HepG2 (cell line): Measurements from ENCODE around the gene XPNPEP2. TPM values are rescaled to one million over a fixed set of nuclear protein-coding genes. Genes with fewer than 3 reads are reported as not detected.

ENCODE experiments used
- ATAC-seq: fragments of 200-7000 bp; cut with Tn5 transposase; 3 replicates; pipeline ENCODE4 v1.9.1; 2020; ENCODE audit warnings: mild to moderate bottlenecking, moderate library complexity
- BruUV-seq: library from RNA; stranded (reverse); fragments of 400-500 nt; replicated peaks from 2 replicates; lab custom pipeline; 2021; lab: Mats Ljungman, UMichigan
- CTCF ChIA-PET: fragments of 300-600 bp; formaldehyde crosslinking; extraction: SDS; loops from one replicate; lab custom pipeline; 2021; ENCODE audit warnings: low total read pairs, inconsistent platforms, low intra/inter-chr PET ratio; lab: Yijun Ruan, JAX
- POLR2A ChIA-PET: fragments of 350-600 bp; sonication (Branson Sonifier 250); formaldehyde crosslinking; loops from one replicate; lab custom pipeline; 2020; ENCODE audit warnings: antibody characterized with exemption, inconsistent platforms; lab: Yijun Ruan, JAX
- DNase-seq: peaks from one replicate; pipeline ENCODE4 v3.0.0-alpha.2; 2015; ENCODE audit warnings: low spot score
- FAIRE-seq: peaks from 3 replicates; lab custom pipeline; 2011; peaks lifted over from hg19 to GRCh38; lab: Jason Lieb, UNC
- H2AFZ ChIP-seq: one replicate; pipeline ENCODE4 v1.6.1; 2011; ENCODE audit warnings: low read length, inconsistent platforms
- H3K27ac ChIP-seq: fragments of 300-600 bp; 3 replicates; pipeline ENCODE4 v1.8.0; 2011; ENCODE audit warnings: mixed run types, mild to moderate bottlenecking, mixed read lengths, low read length, inconsistent platforms; ENCODE audit not compliant: insufficient read depth; ENCODE audit errors: extremely low read length
- H3K27me3 ChIP-seq, 2 experiments: fragments of 200-600 bp in 1 of 2; 2 replicates in 1 of 2; 3 replicates in 1 of 2; pipeline versions ENCODE4 v1.6.0 to v1.8.0; 2011; ENCODE audit warnings: low read length in 2 of 2, mild to moderate bottlenecking in 2 of 2, moderate library complexity in 2 of 2, inconsistent platforms in 1 of 2; ENCODE audit not compliant: insufficient read depth in 2 of 2, control insufficient read depth in 1 of 2
- H3K36me3 ChIP-seq, 2 experiments: fragments of 200-600 bp in 1 of 2; replicated peaks in 1 of 2; 2 replicates in 1 of 2; 3 replicates in 1 of 2; pipeline versions ENCODE4 v1.5.1 to v1.8.0; 2011; ENCODE audit warnings: low read length in 2 of 2, inconsistent platforms in 1 of 2; ENCODE audit not compliant: insufficient read depth in 2 of 2, control insufficient read depth in 1 of 2
- H3K4me1 ChIP-seq: 2 replicates; pipeline ENCODE4 v1.5.1; 2012; ENCODE audit warnings: low read length, inconsistent platforms; ENCODE audit not compliant: insufficient read depth
- H3K4me2 ChIP-seq: 2 replicates; pipeline ENCODE4 v1.6.0; 2011; ENCODE audit warnings: low read depth, low read length, inconsistent platforms
- H3K4me3 ChIP-seq, 3 experiments: fragments of 200-600 bp in 1 of 3; sonication (generic), shearing (Covaris generic) in 1 of 3; replicated peaks in 1 of 3; 2 replicates each; pipeline ENCODE4 v1.5.1; 2011 to 2016; ENCODE audit warnings: low read length in 3 of 3, inconsistent platforms in 2 of 3, low read depth in 2 of 3, mild to moderate bottlenecking in 2 of 3, control low read depth in 1 of 3, mixed read lengths in 1 of 3; ENCODE audit not compliant: insufficient read depth in 1 of 3
- H3K79me2 ChIP-seq: one replicate; pipeline ENCODE4 v1.6.1; 2011; ENCODE audit warnings: low read length, inconsistent platforms; ENCODE audit not compliant: insufficient read depth
- H3K9ac ChIP-seq: 2 replicates; pipeline ENCODE4 v1.6.0; 2011; ENCODE audit warnings: mild to moderate bottlenecking, low read depth, low read length, inconsistent platforms; ENCODE audit not compliant: insufficient read depth
- H3K9me3 ChIP-seq: 2 replicates; pipeline ENCODE4 v1.5.1; 2012; ENCODE audit warnings: mild to moderate bottlenecking, low read length
- H4K20me1 ChIP-seq: 2 replicates; pipeline ENCODE4 v1.6.0; 2011; ENCODE audit warnings: inconsistent platforms, mild to moderate bottlenecking, low read length, moderate library complexity; ENCODE audit not compliant: insufficient read depth
- ATM ChIP-seq: fragments of 450-650 bp; IDR thresholded peaks from 2 replicates; pipeline ENCODE4 v1.7.1; 2017; ENCODE audit warnings: mild to moderate bottlenecking, borderline replicate concordance
- BHLHE40 ChIP-seq: IDR thresholded peaks from 2 replicates; pipeline ENCODE4 v1.6.1; 2011; ENCODE audit warnings: low read length, improper control_type of control experiment
- CAMTA2 ChIP-seq: sonication (generic); formaldehyde crosslinking; IDR thresholded peaks from 2 replicates; pipeline ENCODE4 v1.4.0; 2020; ENCODE audit warnings: mild to moderate bottlenecking, missing genetic modification reagents, borderline replicate concordance
- EHMT2 ChIP-seq: fragments of 200-600 bp; sonication (generic); IDR thresholded peaks from 2 replicates; pipeline ENCODE4 v1.7.0; 2017; ENCODE audit warnings: antibody characterized with exemption, low read depth, low read length, borderline replicate concordance
- ESRRA ChIP-seq: sonication (generic); formaldehyde crosslinking; IDR thresholded peaks from 2 replicates; pipeline ENCODE4 v1.5.1; 2020; ENCODE audit warnings: mild to moderate bottlenecking, low read depth, missing genetic modification reagents
- ETV6 ChIP-seq: sonication (generic); formaldehyde crosslinking; conservative IDR thresholded peaks from 2 replicates; pipeline ENCODE4 v1.4.0; 2020; ENCODE audit warnings: missing genetic modification reagents
- IRF2 ChIP-seq: IDR thresholded peaks from 2 replicates; pipeline ENCODE4 v1.6.1; 2018; ENCODE audit warnings: missing genetic modification reagents, missing compliant biosample characterization
- MEIS1 ChIP-seq: sonication (generic); formaldehyde crosslinking; IDR thresholded peaks from 2 replicates; pipeline ENCODE4 v1.9.0; 2021; ENCODE audit warnings: mild to moderate bottlenecking, missing genetic modification reagents, moderate library complexity, borderline replicate concordance
- NCOA5 ChIP-seq: sonication (generic); formaldehyde crosslinking; IDR thresholded peaks from 2 replicates; pipeline ENCODE4 v1.4.0; 2020; ENCODE audit warnings: missing genetic modification reagents
- PREB ChIP-seq: sonication (generic); formaldehyde crosslinking; IDR thresholded peaks from 2 replicates; pipeline ENCODE4 v1.4.0; 2020; ENCODE audit warnings: missing genetic modification reagents
- ZBTB38 ChIP-seq: sonication (generic); formaldehyde crosslinking; IDR thresholded peaks from 2 replicates; pipeline ENCODE4 v1.5.1; 2020; ENCODE audit warnings: mild to moderate bottlenecking, missing genetic modification reagents
- ZNF275 ChIP-seq: sonication (generic); formaldehyde crosslinking; IDR thresholded peaks from 2 replicates; pipeline ENCODE4 v1.8.0; 2022; ENCODE audit warnings: missing genetic modification reagents, mild to moderate bottlenecking, inconsistent platforms, borderline replicate concordance
- ZNF598 ChIP-seq: sonication (generic); formaldehyde crosslinking; IDR thresholded peaks from 2 replicates; pipeline ENCODE4 v1.5.1; 2020; ENCODE audit warnings: mild to moderate bottlenecking, missing genetic modification reagents, borderline replicate concordance
- ZSCAN20 ChIP-seq: sonication (generic); formaldehyde crosslinking; IDR thresholded peaks from 2 replicates; pipeline ENCODE4 v1.4.0; 2020; ENCODE audit warnings: missing genetic modification reagents, mild to moderate bottlenecking, borderline replicate concordance
- WGBS: methylation state at CpG from one replicate; pipeline ENCODE4 v1.1.6; 2017; ENCODE audit warnings: low lambda C conversion rate; 5-methylcytosine and 5-hydroxymethylcytosine counted together
- in situ Hi-C: cut with HindIII; loops from 2 replicates; pipeline ENCODE4 v1.10.0; 2017; ENCODE audit warnings: low pct_unique_long_range_greater_than_20kb; ENCODE audit not compliant: extremely low pct_ligation_motif_present
- intact Hi-C: fragments of 100-400 bp; cut with micrococcal nuclease; formaldehyde crosslinking; loops from one replicate; pipeline ENCODE4 v1.10.0; 2022; ENCODE audit not compliant: unreplicated experiment
- polyA plus RNA-seq, 8 experiments: library from polyadenylated mRNA; depleted of rRNA in 3 of 8; stranded (reverse) in 7 of 8; unstranded in 1 of 8; fragments of >200 nt; fragmentation: Illumina TruSeq in 4 of 8; extraction: Trizol in 4 of 8; gene quantifications; 2 replicates each; pipeline versions ENCODE4 v1.2.1 to v1.2.3, GENCODE V29; 2011 to 2016; ENCODE audit warnings: low read depth in 4 of 8, missing spikeins in 1 of 8, mixed read lengths in 1 of 8; ENCODE audit not compliant: insufficient read depth in 1 of 8
- total RNA-seq, 5 experiments: library from RNA; depleted of rRNA; stranded (reverse); fragments of >200 nt; fragmentation: Illumina TruSeq; extraction: Trizol; gene quantifications; 2 replicates each; pipeline ENCODE4 v1.2.3, GENCODE V29; 2016; ENCODE audit warnings: low read depth in 1 of 5

The XPNPEP2 gene
- total and polyA plus RNA-seq, 2 of the 13 experiments (the other 11 are each of a cell fraction or from before 2014, with no cell fraction given), result 1.1 to 1.8 TPM

DNA sequence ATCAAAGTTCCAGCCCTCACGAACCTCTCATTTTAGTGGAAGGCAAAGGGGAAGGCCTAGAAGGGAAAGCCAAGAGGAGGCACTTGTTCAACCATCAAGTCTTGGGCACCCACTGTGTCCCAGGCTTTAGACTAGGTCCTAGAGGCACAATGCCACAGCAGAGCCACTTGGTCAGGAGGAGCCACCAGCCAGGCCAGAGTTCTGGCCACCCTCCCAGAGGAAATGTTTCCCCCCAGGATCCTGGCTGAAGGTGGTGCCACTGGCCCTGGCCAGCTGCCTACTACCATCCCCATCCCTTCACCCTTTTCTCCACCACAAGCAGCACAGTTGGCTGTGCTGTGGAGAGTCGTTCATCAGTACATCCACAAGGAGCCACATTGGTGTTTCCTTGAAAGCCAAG, 34.3 kb upstream of the XPNPEP2 start (continued):
- no peak for TF ChIP-seq ZNF275 (CRISPR knock-in tag)
- TF ChIP-seq ATM, result no peak

DNA sequence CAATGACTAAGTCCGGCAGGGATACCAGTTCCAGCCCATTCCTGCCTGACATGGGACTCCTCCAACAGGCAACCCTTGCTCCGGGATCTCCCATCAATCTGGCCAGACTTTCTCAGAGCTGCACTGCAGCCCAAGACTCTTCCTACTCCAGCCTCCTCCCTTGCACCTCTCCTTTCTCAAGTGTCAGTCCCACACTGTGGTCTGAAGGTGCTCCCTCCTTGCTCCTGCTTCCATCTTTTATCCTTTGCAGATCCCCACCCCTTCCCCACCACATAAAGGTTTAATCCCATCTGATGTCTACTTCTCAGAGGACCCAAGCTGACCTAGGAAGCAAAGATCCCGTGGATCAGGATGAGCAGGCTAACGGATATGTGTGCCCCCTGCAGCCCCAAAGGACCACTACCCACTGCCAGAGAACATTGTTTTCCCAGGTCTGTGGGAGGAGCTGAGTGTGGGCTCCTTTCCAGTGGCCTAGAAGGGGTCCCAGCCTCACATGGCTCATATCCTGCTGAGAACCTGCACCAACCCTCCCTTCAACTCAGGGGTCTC, 33.3 kb upstream of the XPNPEP2 start:
- no peaks in the 10 kb centered on the region for H3K4me1 ChIP-seq
- no peak overlapping the region for H3K27ac ChIP-seq
- no peak for DNase-seq
- H3K4me2 ChIP-seq, result no peak overlapping the region
- no peaks in the 10 kb centered on the region for H3K36me3 ChIP-seq
- no peak overlapping the region for H2AFZ ChIP-seq
- intact Hi-C loops, result no loop called here
- 0% methylated on average over 1 of the region's 4 CpGs for WGBS
- no peaks in the 10 kb centered on the region for H3K79me2 ChIP-seq
- POLR2A ChIA-PET, result no interaction called here
- BruUV-seq, result no TSS peak
- H4K20me1 ChIP-seq, result no peaks in the 10 kb centered on the region
- ATAC-seq, result no peak
- CTCF ChIA-PET, result no interaction called here
- in situ Hi-C loops, result no loop called here
- no peaks in the 10 kb centered on the region for H3K27me3 ChIP-seq
- H3K9me3 ChIP-seq, result no peaks in the 10 kb centered on the region
- no peak overlapping the region for H3K4me3 ChIP-seq
- H3K9ac ChIP-seq, result no peak overlapping the region
- FAIRE-seq, result no peak
- TF ChIP-seq ZSCAN20 (CRISPR knock-in tag) (no peak), ZBTB38 (CRISPR knock-in tag) (no peak), CAMTA2 (CRISPR knock-in tag) (no peak), ESRRA (CRISPR knock-in tag) (no peak), EHMT2 (no peak), NCOA5 (no peak), PREB (CRISPR knock-in tag) (no peak), IRF2 (no peak), ZNF598 (no peak), MEIS1 (no peak), ETV6 (CRISPR knock-in tag) (no peak), BHLHE40 (no peak)
